ENCODE measurements around the gene CDHR1. TPM values are rescaled to one million over a fixed set of nuclear protein-coding genes. Genes with fewer than 3 reads are reported as not detected.

Gene CDHR1
- total RNA-seq, 1 experiment from 2014 or later, result not detected

DNA sequence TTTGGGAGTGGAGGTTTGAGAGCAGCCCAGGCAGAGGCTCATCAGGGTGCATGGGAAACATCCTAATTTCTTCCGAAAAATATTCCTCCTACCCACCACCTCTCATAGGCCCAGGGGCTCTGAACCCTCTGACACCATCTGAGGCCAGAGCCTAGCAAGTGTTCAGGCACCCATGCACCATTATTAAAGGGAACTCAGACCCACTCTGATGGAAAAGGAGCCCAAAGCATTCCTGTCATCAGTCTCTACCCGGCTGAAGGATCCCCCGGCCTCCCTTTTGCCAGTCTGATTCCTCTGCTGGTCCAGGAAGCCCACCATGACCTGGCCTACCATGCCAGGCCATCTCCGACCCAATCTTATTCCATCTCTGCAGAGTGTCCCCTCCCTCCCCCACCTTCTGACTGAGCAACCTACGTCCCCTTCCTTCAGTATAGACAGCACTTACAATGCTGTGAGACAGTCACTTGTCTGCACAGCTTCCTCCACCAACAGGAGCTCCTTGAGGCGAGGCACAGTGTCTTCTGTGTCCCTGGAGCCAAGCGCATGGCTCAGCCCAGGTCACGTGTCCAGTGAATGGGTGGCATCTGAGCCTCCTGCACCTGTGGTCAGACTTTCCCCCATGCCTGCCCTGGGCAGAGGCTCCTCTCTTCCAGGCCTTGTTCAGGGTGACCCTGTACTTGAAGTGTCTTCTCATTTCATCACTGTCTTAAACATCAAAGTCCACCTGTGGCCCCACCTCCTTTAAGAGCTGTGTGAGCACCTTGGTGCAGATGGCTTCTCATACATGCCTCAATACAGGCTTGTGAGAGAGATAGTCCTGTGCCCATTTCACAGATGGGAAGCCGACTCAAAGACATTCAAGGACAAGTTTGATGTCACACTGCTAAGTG is 21.6 kb upstream of the CDHR1 start:
- BruUV-seq (replicated peaks), result no TSS peak
- Mint-ChIP-seq H3K4me3 (ENCODE audit: low read depth, unreplicated experiment) (no peak overlapping the region), H3K27me3 (ENCODE audit: unreplicated experiment) (no peaks in the 10 kb centered on the region)

GRCh38 chr10:84173501-84173929 is 20.8 kb upstream of the CDHR1 start, which contains the start of gene GPR15LG:
TSS of gene GPR15LG (plus strand) at chr10:84173801. CDS start at chr10:84173852, 51 bp downstream.
- Mint-ChIP-seq H3K9me3 (ENCODE audit: low read depth, unreplicated experiment) (no peaks in the 10 kb centered on the region), H3K36me3 (ENCODE audit: insufficient read depth, unreplicated experiment) (no peaks in the 10 kb centered on the region), H3K4me3 (ENCODE audit: low read depth, unreplicated experiment) (no peak within 1 kb of the TSS), H3K27ac (ENCODE audit: unreplicated experiment) (no peak within 1 kb of the TSS), H3K4me1 (ENCODE audit: low read depth, unreplicated experiment) (no peaks in the 10 kb centered on the region), H3K27me3 (ENCODE audit: unreplicated experiment) (no peaks in the 10 kb centered on the region)
- no peak for TF ChIP-seq CTCF (IDR thresholded peaks at IDR 0.05; ENCODE audit: unreplicated experiment)
- no peak for DNase-seq
- CTCF ChIA-PET, result no interaction called here
- intact Hi-C loops (cut with micrococcal nuclease; ENCODE audit: unreplicated experiment), result no loop called here
- no TSS peak for BruUV-seq (replicated peaks)

More for the DNA sequence above, 21.6 kb upstream of the CDHR1 start:
- H3K9me3 Mint-ChIP-seq (ENCODE audit: low read depth, unreplicated experiment), result no peaks in the 10 kb centered on the region
- no peaks in the 10 kb centered on the region for H3K36me3 Mint-ChIP-seq (ENCODE audit: insufficient read depth, unreplicated experiment)
- no peak for TF ChIP-seq CTCF (IDR thresholded peaks at IDR 0.05; ENCODE audit: unreplicated experiment)
- intact Hi-C loops (cut with micrococcal nuclease; ENCODE audit: unreplicated experiment), result no loop called here
- CTCF ChIA-PET, result no interaction called here
- no peaks in the 10 kb centered on the region for H3K4me1 Mint-ChIP-seq (ENCODE audit: low read depth, unreplicated experiment)
- DNase-seq, result no peak
- H3K27ac Mint-ChIP-seq (ENCODE audit: unreplicated experiment), result no peak overlapping the region

DNA sequence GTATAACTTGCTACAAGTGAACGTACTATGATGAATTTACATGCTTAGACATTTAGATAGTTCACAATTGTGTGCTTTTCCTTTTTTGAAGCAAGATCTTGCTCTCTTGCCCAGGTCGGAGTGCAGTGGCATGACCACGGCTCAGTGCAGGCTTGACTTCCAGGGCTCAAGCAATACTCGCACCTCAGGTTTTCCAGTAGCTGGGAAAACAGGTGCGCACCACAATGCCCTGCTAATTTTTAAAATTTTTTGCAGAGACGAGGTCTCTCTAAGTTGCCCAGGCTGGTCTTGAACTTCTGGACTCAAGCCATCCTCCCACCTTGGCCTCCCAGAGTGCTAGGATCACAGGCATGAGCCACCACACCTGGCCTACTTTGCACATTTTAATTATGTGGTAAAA is 18.9 kb upstream of the CDHR1 start:
- no peak for TF ChIP-seq CTCF (IDR thresholded peaks at IDR 0.05; ENCODE audit: unreplicated experiment)
- CTCF ChIA-PET, result no interaction called here
- Mint-ChIP-seq H3K36me3 (ENCODE audit: insufficient read depth, unreplicated experiment) (no peaks in the 10 kb centered on the region), H3K9me3 (ENCODE audit: low read depth, unreplicated experiment) (no peaks in the 10 kb centered on the region), H3K27ac (ENCODE audit: unreplicated experiment) (no peak overlapping the region), H3K27me3 (ENCODE audit: unreplicated experiment) (no peaks in the 10 kb centered on the region), H3K4me1 (ENCODE audit: low read depth, unreplicated experiment) (no peaks in the 10 kb centered on the region), H3K4me3 (ENCODE audit: low read depth, unreplicated experiment) (no peak overlapping the region)
- intact Hi-C loops (cut with micrococcal nuclease; ENCODE audit: unreplicated experiment), result no loop called here
- BruUV-seq (replicated peaks), result no TSS peak
- DNase-seq, result no peak

DNA sequence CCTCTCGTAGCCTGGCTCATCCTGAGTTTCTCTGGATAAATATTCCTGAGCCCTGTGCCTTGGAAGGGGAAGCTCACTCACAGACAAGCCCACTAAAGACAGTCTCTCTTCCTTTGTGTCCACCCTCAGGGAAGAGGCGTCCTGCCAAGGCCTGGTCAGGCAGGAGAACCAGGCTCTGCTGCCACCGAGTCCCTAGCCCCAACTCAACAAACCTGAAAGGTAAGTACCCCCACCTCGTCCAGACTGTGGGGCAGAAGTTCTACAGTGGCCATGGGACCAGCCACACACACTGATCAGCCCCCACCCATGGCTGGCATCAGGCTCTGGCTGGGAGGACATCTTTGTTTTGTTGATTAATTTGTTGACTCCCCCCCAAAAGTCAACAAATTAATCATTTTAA is 18.0 kb upstream of the CDHR1 start:
- no peak for TF ChIP-seq CTCF (IDR thresholded peaks at IDR 0.05; ENCODE audit: unreplicated experiment)
- Mint-ChIP-seq H3K4me3 (ENCODE audit: low read depth, unreplicated experiment) (no peak overlapping the region), H3K9me3 (ENCODE audit: low read depth, unreplicated experiment) (no peaks in the 10 kb centered on the region), H3K36me3 (ENCODE audit: insufficient read depth, unreplicated experiment) (no peaks in the 10 kb centered on the region), H3K27ac (ENCODE audit: unreplicated experiment) (no peak overlapping the region), H3K4me1 (ENCODE audit: low read depth, unreplicated experiment) (no peaks in the 10 kb centered on the region), H3K27me3 (ENCODE audit: unreplicated experiment) (no peaks in the 10 kb centered on the region)
- intact Hi-C loops (cut with micrococcal nuclease; ENCODE audit: unreplicated experiment), result no loop called here
- no TSS peak for BruUV-seq (replicated peaks)
- DNase-seq, result no peak
- CTCF ChIA-PET, result no interaction called here

All from Calu3 (cell line).